Parathyroid adenoma (tissue), 2 donors: Measurements from ENCODE around the gene DNAJB13.

Experiments used
- H2AFZ ChIP-seq: fragments of 300-600 bp; sonication (generic); one replicate; pipeline ENCODE4 v1.7.0; 2017; ENCODE audit warnings: antibody characterized with exemption, mild to moderate bottlenecking
- H3K27ac ChIP-seq: fragments of 300-600 bp; sonication (generic); one replicate; pipeline ENCODE4 v1.7.0; 2017
- H3K27me3 ChIP-seq: fragments of 300-600 bp; sonication (generic); one replicate; pipeline ENCODE4 v1.7.0; 2017; ENCODE audit warnings: low read length; ENCODE audit not compliant: control insufficient read depth, insufficient read depth
- H3K36me3 ChIP-seq: fragments of 300-600 bp; sonication (generic); one replicate; pipeline ENCODE4 v1.7.0; 2017; ENCODE audit warnings: low read length; ENCODE audit not compliant: control insufficient read depth, insufficient read depth
- H3K4me1 ChIP-seq: fragments of 300-600 bp; sonication (generic); one replicate; pipeline ENCODE4 v1.7.0; 2017; ENCODE audit warnings: control low read depth
- H3K4me2 ChIP-seq: fragments of 300-600 bp; sonication (generic); one replicate; pipeline ENCODE4 v1.7.0; 2017; ENCODE audit warnings: low read length
- H3K4me3 ChIP-seq: fragments of 300-600 bp; sonication (generic); one replicate; pipeline ENCODE4 v1.7.0; 2017; ENCODE audit warnings: low read depth, low read length
- H3K79me2 ChIP-seq: fragments of 300-600 bp; sonication (generic); one replicate; pipeline ENCODE4 v1.7.0; 2017; ENCODE audit warnings: control low read depth
- H3K9ac ChIP-seq: fragments of 300-600 bp; sonication (generic); one replicate; pipeline ENCODE4 v1.7.0; 2017; ENCODE audit warnings: mild to moderate bottlenecking
- H3K9me3 ChIP-seq: fragments of 300-600 bp; sonication (generic); one replicate; pipeline ENCODE4 v1.7.0; 2017; ENCODE audit warnings: low read length; ENCODE audit not compliant: control insufficient read depth
- CTCF ChIP-seq: fragments of 300-600 bp; sonication (generic); IDR thresholded peaks from one replicate; pipeline ENCODE4 v1.7.0; 2017; ENCODE audit warnings: antibody characterized with exemption, mild to moderate bottlenecking
- donor health status: primary hyperparathyroidism.

The DNAJB13 gene

DNA sequence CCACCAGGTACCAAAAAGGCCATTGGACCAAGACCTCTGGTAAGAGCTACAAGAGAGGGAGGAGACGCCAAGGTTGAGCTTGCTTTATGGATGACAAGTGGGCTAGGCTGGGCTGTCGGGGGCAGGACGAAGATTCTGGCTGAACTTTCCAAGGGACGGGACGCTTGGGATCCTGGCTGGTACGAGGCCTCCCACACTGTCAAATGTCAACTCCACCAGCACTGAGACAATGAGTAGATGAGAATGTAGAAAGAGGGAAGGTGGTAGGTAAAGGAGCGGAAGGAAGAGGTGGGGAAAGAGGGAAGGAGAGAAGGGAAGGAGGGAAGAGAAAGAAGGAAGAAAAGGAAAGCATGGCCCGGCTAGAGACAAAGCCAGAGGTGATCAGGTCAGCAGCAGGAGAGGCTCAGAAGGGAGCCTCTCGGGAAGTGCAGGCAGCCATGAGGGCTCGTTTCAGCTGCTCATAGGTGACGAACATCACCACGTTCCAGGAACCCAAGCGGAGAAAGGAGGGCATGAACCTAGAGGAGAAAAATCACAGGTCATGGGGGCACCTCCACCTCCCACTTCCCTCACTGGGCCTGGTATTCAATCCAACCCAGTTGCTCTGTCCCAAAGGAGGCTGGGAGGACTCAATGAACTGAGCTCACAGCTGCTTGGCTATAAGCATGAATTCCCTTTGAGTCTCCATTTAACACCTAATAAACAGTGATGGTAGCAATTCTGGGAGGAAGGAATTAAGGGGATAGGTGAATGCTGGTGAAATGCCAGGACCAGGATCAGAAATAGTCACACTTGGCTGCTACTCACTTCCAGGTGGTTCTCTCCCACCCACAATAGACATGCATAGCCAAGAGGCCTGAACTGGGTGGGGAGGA lies 24.0 kb downstream of the DNAJB13 start:
- H3K9ac ChIP-seq = no peak overlapping the region
- H3K4me1 ChIP-seq = no peaks in the 10 kb centered on the region
- no peak for TF ChIP-seq CTCF
- H3K79me2 ChIP-seq = no peaks in the 10 kb centered on the region
- no peaks in the 10 kb centered on the region for H3K36me3 ChIP-seq
- H3K9me3 ChIP-seq = no peaks in the 10 kb centered on the region
- H3K4me2 ChIP-seq = no peak overlapping the region
- no peak overlapping the region for H3K27ac ChIP-seq
- no peak overlapping the region for H2AFZ ChIP-seq
- H3K4me3 ChIP-seq = no peak overlapping the region
- no peaks in the 10 kb centered on the region for H3K27me3 ChIP-seq

DNA sequence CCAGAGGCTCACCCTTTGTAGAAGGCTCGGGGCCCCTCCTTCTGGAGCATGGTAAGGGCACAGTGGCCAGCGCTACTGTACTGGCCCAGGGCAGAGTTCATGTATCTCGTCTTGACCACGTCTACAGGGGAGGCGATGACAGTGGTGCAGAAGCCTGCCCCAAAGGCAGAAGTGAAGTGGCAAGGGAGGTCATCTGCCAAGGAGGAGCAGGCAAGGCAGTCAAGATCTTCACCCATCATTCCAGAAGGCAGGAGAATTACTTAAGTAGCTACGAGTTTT lies 24.6 kb downstream of the DNAJB13 start:
- TF ChIP-seq CTCF = no peak
- no peaks in the 10 kb centered on the region for H3K4me1 ChIP-seq
- H3K4me2 ChIP-seq = no peak overlapping the region
- no peak overlapping the region for H3K9ac ChIP-seq
- H3K36me3 ChIP-seq = no peaks in the 10 kb centered on the region
- no peaks in the 10 kb centered on the region for H3K27me3 ChIP-seq
- H3K4me3 ChIP-seq = no peak overlapping the region
- no peaks in the 10 kb centered on the region for H3K9me3 ChIP-seq
- no peak overlapping the region for H3K27ac ChIP-seq
- no peak overlapping the region for H2AFZ ChIP-seq
- H3K79me2 ChIP-seq = no peaks in the 10 kb centered on the region

DNA sequence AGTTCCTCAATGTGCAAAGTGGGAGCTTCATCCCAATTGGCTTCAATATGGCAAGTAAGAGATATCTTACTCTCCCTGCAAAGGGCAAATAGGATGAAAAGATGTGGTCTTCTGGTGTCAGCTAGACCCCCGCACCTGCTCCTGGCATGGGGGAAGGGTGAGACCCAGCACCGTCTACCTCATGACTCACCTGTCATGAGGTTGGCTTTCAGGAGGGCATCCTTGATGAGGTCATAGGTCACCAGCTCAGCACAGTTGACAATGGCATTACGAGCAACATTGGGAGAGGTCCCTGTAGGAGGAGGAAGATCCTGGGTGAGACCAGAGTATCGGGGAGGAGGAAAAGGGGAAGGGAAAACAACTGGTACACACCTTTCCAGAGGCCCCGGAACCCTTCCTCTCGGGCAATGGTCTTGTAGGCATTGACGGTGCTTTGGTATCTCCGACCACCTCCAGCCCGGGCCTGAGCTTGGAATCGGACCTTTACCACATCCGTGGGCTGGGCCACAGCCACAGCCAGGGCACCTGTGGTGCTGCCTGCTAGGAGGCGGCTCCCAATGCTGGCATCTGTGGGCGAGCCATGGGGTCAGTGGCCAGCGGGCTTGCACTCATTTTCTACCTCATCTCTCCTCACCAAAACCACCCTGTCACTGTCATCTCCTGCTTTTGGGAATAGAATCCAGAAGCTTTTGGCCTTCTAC lies 25.8 kb downstream of the DNAJB13 start:
- TF ChIP-seq CTCF = no peak
- Histone ChIP-seq H3K9me3 (no peaks in the 10 kb centered on the region), H3K4me2 (no peak overlapping the region), H3K4me1 (no peaks in the 10 kb centered on the region), H3K4me3 (no peak overlapping the region), H3K27me3 (no peaks in the 10 kb centered on the region), H3K36me3 (no peaks in the 10 kb centered on the region), H3K9ac (no peak overlapping the region), H2AFZ (no peak overlapping the region), H3K27ac (no peak overlapping the region), H3K79me2 (no peaks in the 10 kb centered on the region)

GRCh38 chr11:73977856-73978519 lies 27.2 kb downstream of the DNAJB13 start:
- Histone ChIP-seq H3K4me2 (no peak overlapping the region), H3K9me3 (no peaks in the 10 kb centered on the region), H3K4me3 (no peak overlapping the region), H3K27me3 (no peaks in the 10 kb centered on the region), H2AFZ (no peak overlapping the region), H3K27ac (no peak overlapping the region), H3K36me3 (no peaks in the 10 kb centered on the region), H3K9ac (no peak overlapping the region), H3K79me2 (no peaks in the 10 kb centered on the region), H3K4me1 (no peaks in the 10 kb centered on the region)
- no peak for TF ChIP-seq CTCF
